Ovary (tissue), 9 donors: ENCODE measurements around the gene SLC29A1. TPM values are rescaled to one million over a fixed set of nuclear protein-coding genes. Genes with fewer than 3 reads are reported as not detected.

ENCODE experiments used
- DNase-seq, 5 donors: peaks; one replicate each; pipeline ENCODE4 v3.0.0-alpha.2; 2019 to 2020
- H3K27ac ChIP-seq, 2 donors: fragments of 200-600 bp; one replicate each; pipeline versions ENCODE4 v1.5.1 to v1.8.0; 2019 to 2022
- H3K27me3 ChIP-seq: fragments of 200-600 bp; one replicate; pipeline ENCODE4 v1.8.0; 2022
- H3K36me3 ChIP-seq: fragments of 200-600 bp; sonication (generic); one replicate; pipeline ENCODE4 v1.5.1; 2019
- H3K4me1 ChIP-seq: one replicate; pipeline ENCODE4 v1.8.1; 2013; ENCODE audit warnings: mild to moderate bottlenecking, moderate library complexity; ENCODE audit not compliant: insufficient read depth
- H3K4me3 ChIP-seq: fragments of 200-600 bp; sonication (generic); one replicate; pipeline ENCODE4 v1.5.1; 2017
- H3K9me3 ChIP-seq, 2 donors: fragments of 200-600 bp in 1 of 2; sonication (generic) in 1 of 2; one replicate each; pipeline versions ENCODE4 v1.5.1 to v1.8.1; 2013 to 2019; ENCODE audit warnings: mild to moderate bottlenecking in 1 of 2, moderate library complexity in 1 of 2
- CTCF ChIP-seq, 3 donors: fragments of 450-650 bp in 2 of 3; fragments of 200-600 bp in 1 of 3; IDR thresholded peaks; one replicate each; pipeline versions ENCODE4 v1.5.1 to v1.8.0; 2016 to 2022; ENCODE audit warnings: antibody characterized with exemption in 3 of 3, mild to moderate bottlenecking in 1 of 3
- EP300 ChIP-seq: sonication (generic); formaldehyde crosslinking; IDR thresholded peaks from one replicate; pipeline ENCODE4 v1.6.1; 2017; ENCODE audit warnings: antibody characterized with exemption
- POLR2A ChIP-seq: fragments of 450-650 bp; IDR thresholded peaks from one replicate; pipeline ENCODE4 v1.6.1; 2017; ENCODE audit warnings: antibody characterized with exemption, mild to moderate bottlenecking, moderate library complexity
- WGBS, 3 donors: extraction: QIAGEN DNeasy Blood & Tissue Kit in 1 of 3; methylation state at CpG; one replicate each; pipeline versions ENCODE4 v1.1.5 to v1.1.7; 2013 to 2017; 5-methylcytosine and 5-hydroxymethylcytosine counted together
- intact Hi-C, 4 donors: fragments of 100-400 bp; cut with DNase I; formaldehyde crosslinking; loops; one replicate each; pipeline versions ENCODE4 v1.11.0 to v1.15.1; 2022 to 2023
- polyA plus RNA-seq, 2 donors: library from polyadenylated mRNA; stranded (reverse); fragments of 200-250 nt in 1 of 2; fragments of 350-450 nt in 1 of 2; fragmentation: Illumina TruSeq in 1 of 2; extraction: RNeasy Lipid Tissue Mini Kit (QIAGEN cat#74804) in 1 of 2; gene quantifications; one replicate each; pipeline ENCODE4 v1.2.3, GENCODE V29; 2013 to 2014
- total RNA-seq, 7 donors: library from RNA; depleted of rRNA in 2 of 7; stranded (reverse); fragments of >200 nt in 2 of 7; fragmentation: NEBNext Ultra II Directional in 3 of 7; extraction: Animal tissue kit (Norgen Biotek cat#: 25700) in 3 of 7; gene quantifications; one replicate each; pipeline versions ENCODE4 v1.1.0 to v1.2.4, GENCODE V29; 2016 to 2023
- donor health status: DM: no; HTN: no; CAD: no; lungs with moderate emphysema.
- donor health status: DM: no; HTN: no; CAD: no.
- donor health status: Bipolar disorder and iron deficiency.
- donor health status: DM: yes; HTN: yes; CAD: no.
- donor health status: DM: no; HTN: no; CAD: no.
- donor health status: DM: yes; HTN: yes; CAD: no.

Gene SLC29A1
- total and polyA plus RNA-seq, 9 donors = 11.2 to 54.0 (median 30.2) TPM

GRCh38 chr6:44265722-44266233 lies 42.4 kb downstream of the SLC29A1 start:
- no peaks in the 10 kb centered on the region for H3K27me3 ChIP-seq
- 54 to 61% (median 59%) methylated on average over 17 of the region's 17 CpGs for WGBS, 3 donors
- H3K4me3 ChIP-seq = peak overlapping the region; percentile 79
- no peak for DNase-seq
- H3K4me1 ChIP-seq = peaks cover 9% of the 10 kb centered on the region
- H3K36me3 ChIP-seq = no peaks in the 10 kb centered on the region
- no peak for TF ChIP-seq CTCF (IDR thresholded peaks at IDR 0.05)
- no peak for TF ChIP-seq EP300
- TF ChIP-seq POLR2A = no peak
- intact Hi-C loops = no loop called here
- H3K9me3 ChIP-seq = no peaks in the 10 kb centered on the region
- no peak overlapping the region for H3K27ac ChIP-seq

GRCh38 chr6:44266347-44266746 lies 43.0 kb downstream of the SLC29A1 start:
- peaks cover 9% of the 10 kb centered on the region for H3K4me1 ChIP-seq
- intact Hi-C loops = no loop called here
- no peaks in the 10 kb centered on the region for H3K36me3 ChIP-seq
- no peak overlapping the region for H3K27ac ChIP-seq
- no peaks in the 10 kb centered on the region for H3K9me3 ChIP-seq
- WGBS, 3 donors = 62 to 67% (median 64%) methylated on average over 3 of the region's 3 CpGs
- no peak overlapping the region for H3K4me3 ChIP-seq
- DNase-seq = no peak
- TF ChIP-seq EP300 = no peak
- no peak for TF ChIP-seq CTCF (IDR thresholded peaks at IDR 0.05)
- no peak for TF ChIP-seq POLR2A
- H3K27me3 ChIP-seq = no peaks in the 10 kb centered on the region

- H3K27me3 ChIP-seq = no peaks in the 10 kb centered on the region
- H3K36me3 ChIP-seq = no peaks in the 10 kb centered on the region
- DNase-seq = no peak
- no peaks in the 10 kb centered on the region for H3K9me3 ChIP-seq
- intact Hi-C loops = no loop called here
- 56 to 64% (median 61%) methylated on average over 10 of the region's 10 CpGs for WGBS, 3 donors
- H3K27ac ChIP-seq = no peak overlapping the region
- H3K4me1 ChIP-seq = peaks cover 9% of the 10 kb centered on the region
- TF ChIP-seq POLR2A (no peak), CTCF (IDR thresholded peaks at IDR 0.05) (no peak), EP300 (no peak)
- no peak overlapping the region for H3K4me3 ChIP-seq
These were observed 43.9 kb downstream of the SLC29A1 start for GRCh38 chr6:44267252-44267651.

GRCh38 chr6:44268095-44268628 lies 44.8 kb downstream of the SLC29A1 start:
- Histone ChIP-seq H3K9me3 (no peaks in the 10 kb centered on the region), H3K27ac (no peak overlapping the region), H3K4me3 (no peak overlapping the region), H3K36me3 (no peaks in the 10 kb centered on the region), H3K27me3 (no peaks in the 10 kb centered on the region), H3K4me1 (peaks cover 9% of the 10 kb centered on the region)
- DNase-seq = no peak
- intact Hi-C loops = no loop called here
- WGBS, 3 donors = 14 to 20% (median 18%) methylated on average over 5 of the region's 5 CpGs
- no peak for TF ChIP-seq POLR2A
- TF ChIP-seq EP300 = no peak
- TF ChIP-seq CTCF (IDR thresholded peaks at IDR 0.05) = peak in 1 of 3 donors; percentile 61
